HG02938 (cell line): ENCODE measurements around the gene NAA60.

Source experiments
- ATAC-seq: cut with Tn5 transposase; IDR thresholded peaks from one replicate; pipeline ENCODE4 v1.9.1; 2021; ENCODE audit warnings: mild to moderate bottlenecking, moderate library complexity; ENCODE audit not compliant: unreplicated experiment

The NAA60 gene

DNA sequence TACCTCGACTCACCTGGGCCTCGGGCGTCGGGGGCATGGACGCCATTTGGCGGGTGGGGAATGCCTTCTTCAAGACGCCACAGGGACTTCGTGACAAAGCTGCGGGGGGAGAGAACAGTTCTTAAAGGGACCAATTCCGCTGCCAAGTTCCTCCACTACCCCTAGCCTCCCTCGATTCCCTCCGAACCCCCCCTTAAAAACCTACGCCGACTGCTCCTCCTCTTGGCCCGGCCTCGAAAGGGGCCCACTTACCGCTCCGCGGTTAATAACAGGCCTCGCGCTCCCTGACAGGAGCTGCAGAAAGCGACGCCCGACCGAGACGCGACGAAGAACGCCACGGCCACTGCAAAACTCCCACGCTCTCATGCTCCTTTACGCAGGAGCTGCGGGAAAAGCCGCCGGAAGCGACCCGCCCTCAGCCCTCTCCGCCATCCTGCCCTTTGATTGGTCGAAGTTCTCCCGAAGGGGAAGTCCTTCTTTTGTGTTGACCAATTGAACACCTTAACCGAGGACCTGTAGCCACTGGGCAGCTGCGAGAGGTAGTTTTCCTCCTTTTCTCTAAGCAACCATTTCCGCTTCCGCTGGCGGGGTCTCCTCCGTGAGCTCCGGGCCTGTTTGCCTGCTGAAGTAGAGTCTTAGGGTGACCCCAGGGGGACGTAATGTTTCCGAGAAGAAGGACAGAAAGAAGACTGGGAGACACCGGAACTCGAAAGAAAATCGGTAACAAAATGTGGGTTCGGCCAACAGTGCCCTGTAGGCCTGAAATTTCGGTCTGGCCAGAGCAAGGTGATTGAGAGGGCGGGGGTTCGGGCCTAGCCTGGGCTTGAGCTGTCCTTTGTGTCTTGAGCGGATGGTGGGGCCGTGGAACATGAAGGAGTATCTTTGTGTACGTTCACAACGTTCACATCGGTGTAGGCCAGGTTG lies at the start of gene NAA60, which contains the start of gene ZNF597:
NAA60 (plus strand) TSS at position 573 of the 924 bp plus-strand sequence. CDS start 32,548 bp downstream, outside the sequence.
ZNF597 (minus strand) TSS at position 397 of the 924 bp plus-strand sequence; CDS start at position 46, 351 bp downstream.
- peak; percentile 88 for ATAC-seq

DNA sequence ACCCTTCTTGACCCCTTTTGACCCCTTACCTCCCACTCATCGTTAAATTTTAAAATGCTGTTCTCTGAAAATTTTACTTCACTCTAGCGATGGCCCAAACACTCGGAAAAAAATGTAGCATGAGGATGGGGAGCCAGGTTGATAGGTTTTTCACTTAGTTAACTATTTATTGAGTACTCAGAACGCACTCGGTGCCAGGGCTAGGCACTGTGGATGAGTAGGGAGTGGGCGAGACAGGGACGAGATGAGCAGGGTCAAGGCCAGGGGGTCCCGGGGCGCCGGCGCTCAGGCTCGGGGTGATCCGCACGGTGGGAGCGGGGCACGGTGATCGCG lies 43.1 kb upstream of the NAA60 start:
- ATAC-seq, result no peak

DNA sequence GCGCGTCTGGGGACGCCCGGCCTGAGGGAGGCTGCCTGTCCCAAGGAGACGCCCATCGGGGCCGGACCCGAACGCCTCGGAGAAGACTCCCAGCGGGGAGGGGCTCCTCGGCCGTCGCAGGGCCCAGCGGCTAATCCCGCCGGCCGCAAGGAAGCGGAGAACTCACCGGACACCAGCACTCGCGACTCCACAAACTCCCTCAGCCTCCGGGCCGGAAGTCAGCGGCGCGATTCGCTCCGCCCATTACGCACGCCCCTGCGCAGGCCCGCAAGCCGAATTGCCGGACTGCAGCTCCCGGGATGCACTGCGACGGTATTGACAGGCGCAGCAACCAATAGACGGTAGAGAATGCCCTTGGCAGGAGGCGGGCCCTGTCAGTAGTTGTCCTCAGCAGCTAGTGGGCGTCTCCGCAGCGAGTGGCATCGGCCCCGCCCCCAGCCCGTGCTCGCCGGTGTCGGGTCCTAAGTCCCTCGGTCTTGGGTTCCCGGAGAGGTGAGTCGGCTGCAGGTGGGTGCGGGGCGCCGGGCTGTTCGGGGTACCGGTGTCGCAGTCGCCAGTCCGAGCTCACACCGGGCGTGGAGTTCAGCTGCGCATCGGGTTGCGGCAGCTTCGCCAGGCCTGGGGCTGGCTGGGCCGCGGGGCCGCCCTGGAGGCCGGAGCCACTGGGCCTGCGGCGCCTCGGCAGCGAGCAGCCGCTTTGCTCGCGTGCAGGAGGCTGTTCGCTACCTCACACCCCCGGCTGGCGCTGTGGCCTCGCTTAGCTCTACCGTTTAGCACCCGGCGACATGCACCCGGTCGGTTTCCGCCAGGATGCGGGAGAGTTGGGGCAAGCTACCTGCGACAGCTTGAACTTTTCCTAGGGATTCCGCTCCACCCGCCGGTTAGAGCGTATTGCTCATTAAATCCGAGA lies 42.4 kb upstream of the NAA60 start, which contains the start of the genes ZNF174 and ZSCAN32:
ZNF174 (plus strand) TSS at position 437 of the 910 bp plus-strand sequence. CDS start 790 bp downstream, outside the sequence.
ZSCAN32 (minus strand) TSS at position 226 of the 910 bp plus-strand sequence. CDS start 3,447 bp downstream, outside the sequence.
- peak; percentile 96 for ATAC-seq

DNA sequence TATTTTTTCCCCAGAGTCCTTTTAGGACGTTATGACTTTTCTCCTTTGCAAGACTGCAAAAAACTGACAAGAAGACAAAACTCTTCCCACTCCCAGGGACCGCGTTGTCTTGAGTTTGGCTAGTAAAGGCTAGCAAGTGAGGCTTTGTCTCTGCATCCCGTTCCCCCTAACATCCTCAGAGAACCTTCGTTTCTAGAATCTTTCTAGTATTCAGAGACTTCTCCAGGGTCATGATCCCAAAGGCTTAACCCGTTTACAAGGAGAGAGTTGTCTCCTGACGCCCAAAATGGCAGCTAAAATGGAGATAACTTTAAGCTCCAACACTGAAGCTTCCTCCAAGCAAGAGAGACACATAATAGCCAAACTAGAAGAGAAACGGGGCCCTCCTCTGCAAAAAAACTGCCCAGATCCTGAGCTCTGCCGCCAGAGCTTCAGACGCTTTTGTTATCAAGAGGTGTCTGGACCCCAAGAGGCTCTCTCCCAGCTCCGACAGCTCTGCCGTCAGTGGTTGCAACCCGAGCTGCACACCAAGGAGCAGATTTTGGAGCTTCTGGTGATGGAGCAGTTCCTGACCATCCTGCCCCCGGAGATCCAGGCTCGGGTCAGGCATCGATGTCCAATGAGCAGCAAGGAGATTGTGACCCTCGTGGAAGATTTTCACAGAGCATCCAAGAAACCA lies 41.6 kb upstream of the NAA60 start:
- ATAC-seq, result no peak

DNA sequence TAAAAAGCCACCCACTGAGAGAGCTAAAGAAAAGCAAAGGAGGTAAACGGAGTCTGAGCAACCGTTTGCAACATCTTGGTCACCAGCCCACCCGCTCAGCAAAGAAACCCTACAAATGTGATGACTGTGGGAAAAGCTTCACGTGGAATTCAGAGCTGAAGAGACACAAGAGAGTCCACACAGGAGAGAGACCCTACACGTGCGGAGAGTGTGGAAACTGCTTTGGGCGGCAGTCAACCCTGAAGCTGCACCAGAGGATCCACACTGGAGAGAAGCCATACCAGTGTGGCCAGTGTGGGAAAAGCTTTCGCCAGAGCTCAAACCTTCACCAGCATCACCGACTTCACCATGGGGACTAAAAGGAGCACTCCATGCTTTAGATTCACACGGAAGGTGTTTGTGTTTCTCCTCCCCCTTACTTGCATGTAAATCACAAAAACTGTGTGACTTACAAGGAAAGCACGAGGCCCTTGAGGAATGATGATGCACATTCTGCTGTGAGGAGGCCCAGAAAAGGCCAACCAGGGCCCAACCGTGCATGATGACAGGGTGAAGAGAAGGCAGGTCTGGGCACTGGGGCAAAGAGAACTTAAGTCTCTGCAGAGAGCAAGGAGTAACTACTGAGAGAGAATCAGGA lies 34.8 kb upstream of the NAA60 start:
- no peak for ATAC-seq

DNA sequence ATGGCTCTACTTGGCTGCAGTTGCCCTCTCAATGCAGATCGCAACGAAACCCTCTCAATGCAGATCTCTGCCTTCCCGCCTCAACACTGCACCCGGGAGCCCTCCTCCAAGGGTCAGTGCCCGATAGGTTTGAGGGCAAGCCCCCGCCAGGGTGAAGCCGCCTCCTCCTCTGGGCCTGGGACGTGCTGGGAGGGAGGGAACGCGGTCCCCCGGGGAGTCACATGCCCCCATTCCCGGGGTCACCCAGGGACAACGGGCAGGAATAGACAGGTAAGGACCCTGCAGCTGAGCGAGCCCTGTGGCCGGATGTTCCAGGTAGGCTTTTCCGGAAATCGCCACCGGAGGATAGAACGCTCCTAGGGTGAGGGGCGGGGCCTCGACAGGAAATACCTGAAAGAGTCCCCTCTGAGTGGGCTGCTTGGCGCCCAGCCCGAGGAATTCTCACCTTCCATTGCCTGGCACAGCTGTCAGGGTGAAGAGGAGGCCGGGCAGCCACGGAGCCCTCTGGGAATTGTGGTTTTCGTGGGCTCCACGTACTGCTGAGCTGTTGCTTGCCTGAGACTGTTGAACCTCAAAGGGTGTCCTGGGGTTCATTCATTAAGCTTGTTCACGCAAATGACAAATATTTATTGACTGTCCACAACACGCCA lies 29.6 kb upstream of the NAA60 start:
- no peak for ATAC-seq

DNA sequence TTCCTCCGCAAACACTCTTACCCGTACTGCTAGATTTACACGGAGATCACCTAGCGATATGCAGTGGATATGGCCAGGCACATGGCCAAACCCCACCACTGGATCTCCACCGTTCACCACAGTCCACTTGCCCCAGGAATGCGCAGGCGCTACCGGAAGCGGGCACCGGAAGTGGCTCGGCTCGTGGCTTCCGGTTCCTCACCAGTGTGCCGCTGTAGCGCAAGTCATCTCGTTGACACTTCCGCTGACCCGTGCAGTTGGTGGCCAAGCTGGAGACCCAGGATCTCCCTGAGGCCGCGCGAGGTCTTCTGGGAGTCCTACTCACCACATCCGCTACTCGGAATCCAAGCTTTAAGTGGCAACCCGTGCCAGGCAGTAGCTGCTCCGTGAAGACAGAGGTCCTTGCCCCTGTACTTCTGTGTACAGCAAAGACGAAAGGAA lies 11.7 kb upstream of the NAA60 start:
- no peak for ATAC-seq

DNA sequence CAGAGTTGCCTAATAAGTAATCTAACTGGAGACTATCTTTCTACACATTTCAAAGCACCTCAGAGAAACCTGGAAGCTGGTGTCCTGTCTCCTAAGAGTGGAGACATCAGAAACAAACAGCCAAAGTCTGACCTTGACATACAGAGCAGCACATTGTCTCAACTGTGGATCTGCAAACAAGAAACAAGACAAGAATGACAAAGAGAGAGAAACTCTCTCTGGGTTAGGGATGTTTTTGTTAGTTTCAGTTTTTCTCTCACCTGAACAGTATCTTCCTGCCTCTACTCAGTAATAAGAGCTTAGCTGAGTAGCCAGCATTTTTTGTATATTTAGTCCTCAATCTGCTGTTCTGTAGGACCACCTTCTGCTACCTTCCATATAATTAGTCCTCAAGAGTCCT lies 9.1 kb upstream of the NAA60 start:
- no peak for ATAC-seq

DNA sequence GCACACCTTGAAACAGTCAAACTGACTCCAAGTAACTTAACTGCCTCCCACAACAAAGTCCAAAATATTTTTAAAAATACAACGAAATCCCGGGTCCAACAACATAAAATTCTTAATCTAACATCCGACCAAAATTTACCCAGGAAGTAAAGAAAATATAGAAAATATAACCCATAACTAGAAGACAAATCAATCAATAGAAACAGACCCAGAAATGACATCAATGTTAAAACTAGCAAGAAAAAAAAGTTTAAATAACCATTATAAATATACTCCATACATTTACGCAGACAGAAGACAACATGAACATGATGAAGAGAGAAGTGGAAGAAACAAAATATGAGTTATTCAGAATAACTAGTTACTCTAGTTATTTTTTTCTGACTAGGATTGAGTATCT lies 3.8 kb upstream of the NAA60 start:
- no peak for ATAC-seq

DNA sequence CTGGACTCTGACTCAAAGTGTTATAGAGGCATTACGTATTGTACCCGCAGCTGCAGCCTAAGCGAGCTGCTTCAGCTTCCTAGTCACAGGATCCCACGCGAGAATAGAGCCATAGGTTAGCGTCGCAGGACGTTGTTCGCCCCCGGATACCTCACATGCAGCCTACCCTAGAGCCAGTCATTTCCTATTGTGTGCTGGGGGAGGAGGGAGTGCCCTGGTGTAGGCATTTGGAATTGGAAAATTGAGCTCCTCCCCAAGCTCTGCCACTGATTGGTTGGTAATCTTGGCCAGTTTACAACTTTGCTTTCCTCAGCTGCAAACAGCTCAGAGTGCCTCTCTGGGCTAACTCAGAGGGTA lies 530 bp downstream of the NAA60 start:
- ATAC-seq, result peak; percentile 25

DNA sequence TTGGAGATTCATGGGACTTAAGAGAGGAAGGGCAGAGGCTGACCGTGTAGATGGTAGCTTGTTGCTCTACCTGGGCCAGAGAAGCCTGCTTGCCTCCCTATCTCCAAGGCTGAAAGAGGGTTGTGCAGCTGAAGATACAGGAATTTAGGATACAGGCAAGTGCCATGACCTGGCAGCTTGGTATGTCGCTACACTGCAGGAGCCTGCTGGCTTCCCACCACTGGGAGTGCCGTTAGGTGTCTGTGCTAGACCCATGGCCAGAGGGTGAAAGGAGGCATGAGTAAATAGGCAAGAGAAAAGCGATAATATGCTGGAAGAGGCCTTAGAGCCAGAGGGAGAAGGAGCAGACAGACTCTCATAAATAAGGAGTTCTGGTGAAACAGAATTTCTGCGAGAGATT lies 10.6 kb downstream of the NAA60 start:
- no peak for ATAC-seq

DNA sequence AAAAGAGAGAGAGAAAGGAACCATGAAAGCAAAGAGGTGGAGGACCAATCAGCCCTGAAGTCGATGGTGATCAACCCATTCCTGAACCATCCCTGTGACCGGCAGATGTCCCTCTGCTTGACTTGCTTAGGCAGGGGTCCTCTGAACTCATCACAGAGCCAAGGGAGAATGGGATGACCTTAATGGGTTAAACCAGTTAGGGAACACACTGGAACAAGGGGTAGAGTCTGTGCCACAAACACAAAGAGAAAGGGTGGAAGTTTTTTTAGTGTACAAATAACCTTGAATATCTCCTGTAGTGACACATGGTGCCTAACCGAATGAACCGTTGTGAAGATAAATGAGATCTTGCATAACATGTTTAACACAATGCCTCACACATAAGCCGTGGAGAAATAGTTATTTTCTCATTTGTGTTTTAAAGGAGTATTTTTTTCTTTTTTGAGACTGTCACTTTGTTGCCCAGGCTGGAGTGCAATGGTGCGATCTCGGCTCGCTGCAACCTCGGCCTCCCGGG lies 11.2 kb downstream of the NAA60 start:
- ATAC-seq, result no peak

DNA sequence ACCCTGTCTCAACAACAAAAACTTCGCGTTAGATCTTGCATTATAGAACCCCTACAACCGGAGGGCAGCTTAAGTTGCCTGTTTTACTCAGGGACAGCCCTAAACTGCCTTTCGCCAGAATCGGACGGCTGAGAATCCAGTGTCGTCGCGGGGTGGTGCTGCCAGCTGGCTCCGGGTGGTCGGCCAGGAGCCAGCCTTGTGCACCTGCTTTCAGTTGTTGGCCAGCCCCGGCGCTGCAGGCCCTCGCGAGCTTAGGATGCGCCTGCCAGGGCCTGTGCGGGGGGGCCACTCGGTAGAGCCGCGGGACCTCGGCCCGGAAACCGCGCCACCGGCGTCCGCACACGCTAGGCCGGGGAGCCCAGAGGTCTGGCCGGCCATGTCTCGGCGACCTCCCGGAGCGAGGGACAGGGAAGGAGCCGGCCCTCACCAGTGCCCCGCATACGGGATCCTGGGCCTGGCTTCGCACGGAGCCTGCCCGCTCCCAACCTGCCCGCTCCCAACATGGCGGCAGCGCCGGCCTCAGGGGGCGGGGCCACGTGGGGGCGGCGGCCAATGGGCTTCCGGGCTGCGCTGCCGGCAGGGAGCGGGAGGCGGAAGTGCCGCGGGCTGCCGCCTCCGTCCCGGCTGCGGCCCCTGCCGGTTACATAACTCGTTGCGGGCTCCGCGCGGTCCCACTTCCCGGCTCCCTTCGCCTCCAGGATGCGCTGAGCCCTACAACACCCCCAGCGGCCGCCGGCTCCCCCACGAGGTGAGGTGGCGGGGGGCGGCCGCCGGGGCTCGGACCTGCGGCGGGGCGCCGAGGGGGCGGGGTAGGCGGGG lies 14.2 kb downstream of the NAA60 start:
- ATAC-seq, result peak; percentile 64

DNA sequence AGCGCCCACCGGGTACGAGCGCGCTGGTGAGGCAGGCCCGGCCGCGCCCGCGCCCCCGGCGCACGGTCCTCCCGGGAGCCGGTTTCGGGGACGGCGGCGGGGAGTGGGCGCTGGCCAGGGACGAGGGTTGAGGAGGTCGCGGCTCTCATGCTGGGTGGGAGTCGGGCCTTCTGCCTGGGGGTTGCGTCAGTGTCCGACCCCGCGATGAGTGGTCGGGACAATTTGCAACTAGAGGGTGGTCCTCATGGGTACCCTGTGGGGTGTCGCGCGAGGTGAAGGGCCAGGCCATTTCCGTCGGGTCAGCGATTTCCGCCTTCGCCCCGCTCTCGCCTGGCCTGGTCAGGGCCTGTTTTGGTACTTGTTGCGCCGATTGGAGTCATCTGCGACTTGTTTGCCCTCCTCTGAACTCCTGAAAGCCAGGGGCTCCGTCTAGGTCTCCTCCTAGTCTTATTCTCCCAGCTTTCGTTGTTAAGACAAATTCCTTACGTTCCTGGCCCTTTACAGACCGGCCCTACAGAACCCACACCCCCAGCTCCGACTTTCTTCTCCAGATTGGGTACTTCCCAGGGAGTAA lies 14.9 kb downstream of the NAA60 start:
- ATAC-seq, result peak; percentile 6

DNA sequence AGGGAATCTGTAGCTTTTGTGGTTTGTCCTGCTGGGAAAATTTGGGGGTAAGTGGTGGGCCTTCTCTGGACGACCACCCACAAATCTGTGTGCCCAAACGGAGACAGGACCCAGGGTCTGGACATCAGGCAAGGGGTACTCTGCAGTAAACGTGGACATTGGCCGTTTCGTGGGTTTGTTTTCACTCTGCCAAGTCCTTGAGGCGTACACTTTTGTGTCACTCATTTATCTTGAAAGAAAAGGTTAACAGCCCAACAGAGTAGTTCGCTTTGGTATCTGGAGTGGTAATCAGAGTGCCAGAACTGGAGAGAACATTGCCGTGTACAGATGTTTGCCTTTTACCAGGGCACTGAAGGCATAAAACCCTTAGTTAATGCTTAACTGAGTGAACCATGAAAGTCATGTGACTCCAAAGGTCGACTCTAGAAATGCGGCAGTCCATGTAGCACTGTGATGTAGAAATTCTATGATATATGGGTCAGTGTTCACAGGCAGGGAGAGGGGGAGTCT lies 15.4 kb downstream of the NAA60 start:
- no peak for ATAC-seq

DNA sequence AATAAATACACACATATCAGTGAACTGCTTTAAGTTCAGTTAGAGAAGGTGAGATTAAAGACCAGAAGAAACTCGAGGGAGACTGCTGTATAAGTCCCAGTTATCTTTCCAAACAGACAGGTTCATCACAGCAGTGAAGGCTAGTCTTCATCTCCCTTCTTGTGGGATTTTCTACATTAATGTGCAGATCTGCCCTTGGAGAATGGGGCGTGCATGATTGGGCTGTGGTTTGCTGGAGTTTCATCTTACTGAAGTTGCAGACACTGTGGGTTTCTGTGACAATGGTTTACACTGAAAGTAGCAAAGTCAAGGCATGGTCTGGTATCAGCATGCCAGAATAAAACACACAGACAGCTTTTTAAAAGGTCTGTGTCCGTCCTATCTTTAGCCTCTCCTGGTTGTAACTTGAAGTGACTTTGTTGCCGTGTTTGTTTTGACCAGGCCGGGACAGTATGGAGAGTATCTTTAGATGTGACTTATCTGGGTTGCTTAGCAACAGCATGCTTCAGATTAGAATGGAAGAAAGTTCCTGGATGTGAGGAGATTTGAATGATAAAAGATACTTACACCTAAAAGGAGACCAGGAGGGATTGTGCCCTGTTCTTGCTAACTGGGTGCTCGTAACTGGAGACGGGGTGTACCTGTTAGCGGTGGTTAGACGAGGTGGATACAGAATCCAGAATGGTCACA lies 16.1 kb downstream of the NAA60 start:
- ATAC-seq, result no peak

DNA sequence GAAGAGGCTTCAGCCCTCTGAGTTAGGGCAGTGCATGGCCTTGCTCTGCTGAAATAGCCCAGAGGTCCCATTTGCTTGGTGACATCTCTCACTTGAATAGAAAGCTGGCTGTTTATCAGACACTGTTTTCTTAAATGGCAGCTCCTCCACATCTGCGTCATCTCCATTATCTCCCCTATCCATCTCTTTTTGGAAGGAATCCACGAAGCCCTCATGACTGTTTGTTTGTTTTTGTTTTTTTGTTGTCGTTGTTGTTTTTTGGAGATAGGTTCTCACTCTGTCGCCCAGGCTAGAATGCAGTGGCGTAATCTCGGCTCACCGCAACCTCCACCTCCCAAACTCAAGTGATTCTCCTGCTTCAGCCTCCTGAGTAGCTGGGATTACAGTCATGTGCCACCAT lies 16.6 kb downstream of the NAA60 start:
- ATAC-seq, result no peak

DNA sequence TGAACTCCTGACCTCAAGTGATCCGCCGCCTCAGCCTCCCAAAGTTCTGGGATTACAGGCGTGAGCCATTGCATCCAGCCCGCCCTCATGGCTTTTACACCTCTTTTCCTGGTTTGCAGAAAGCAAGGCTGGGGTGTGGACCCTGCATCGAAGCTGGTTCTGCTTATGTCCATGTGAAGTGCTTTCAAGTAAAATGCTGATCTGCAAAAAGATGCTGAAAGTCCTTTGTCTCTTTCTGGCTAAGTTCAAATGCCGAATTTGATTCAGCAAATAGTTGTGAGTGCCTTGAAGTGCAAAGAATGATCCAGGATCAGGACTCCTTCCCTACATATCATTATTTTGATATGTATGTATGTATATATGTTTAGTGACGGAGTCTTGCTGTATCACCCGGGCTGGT lies 17.1 kb downstream of the NAA60 start:
- no peak for ATAC-seq
